ENCODE measurements around the gene ORC4.

The ORC4 gene

GRCh38 chr2:148028781-148029180 is 8.2 kb upstream of the ORC4 start:
- H3K4me3 ChIP-seq (ENCODE audit: low read length): no peak overlapping the region
- TF ChIP-seq, protein P1, sequence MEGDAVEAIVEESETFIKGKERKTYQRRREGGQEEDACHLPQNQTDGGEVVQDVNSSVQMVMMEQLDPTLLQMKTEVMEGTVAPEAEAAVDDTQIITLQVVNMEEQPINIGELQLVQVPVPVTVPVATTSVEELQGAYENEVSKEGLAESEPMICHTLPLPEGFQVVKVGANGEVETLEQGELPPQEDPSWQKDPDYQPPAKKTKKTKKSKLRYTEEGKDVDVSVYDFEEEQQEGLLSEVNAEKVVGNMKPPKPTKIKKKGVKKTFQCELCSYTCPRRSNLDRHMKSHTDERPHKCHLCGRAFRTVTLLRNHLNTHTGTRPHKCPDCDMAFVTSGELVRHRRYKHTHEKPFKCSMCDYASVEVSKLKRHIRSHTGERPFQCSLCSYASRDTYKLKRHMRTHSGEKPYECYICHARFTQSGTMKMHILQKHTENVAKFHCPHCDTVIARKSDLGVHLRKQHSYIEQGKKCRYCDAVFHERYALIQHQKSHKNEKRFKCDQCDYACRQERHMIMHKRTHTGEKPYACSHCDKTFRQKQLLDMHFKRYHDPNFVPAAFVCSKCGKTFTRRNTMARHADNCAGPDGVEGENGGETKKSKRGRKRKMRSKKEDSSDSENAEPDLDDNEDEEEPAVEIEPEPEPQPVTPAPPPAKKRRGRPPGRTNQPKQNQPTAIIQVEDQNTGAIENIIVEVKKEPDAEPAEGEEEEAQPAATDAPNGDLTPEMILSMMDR (conservative IDR thresholded peaks at IDR 0.05; ENCODE audit: low read length): no peak
- DNase-seq (ENCODE audit: low read depth): no peak

GRCh38 chr2:148027822-148028221 is 7.3 kb upstream of the ORC4 start:
- TF ChIP-seq, protein P1 (conservative IDR thresholded peaks at IDR 0.05; ENCODE audit: low read length): no peak
- H3K4me3 ChIP-seq (ENCODE audit: low read length): no peak overlapping the region
- DNase-seq (ENCODE audit: low read depth): no peak

DNA sequence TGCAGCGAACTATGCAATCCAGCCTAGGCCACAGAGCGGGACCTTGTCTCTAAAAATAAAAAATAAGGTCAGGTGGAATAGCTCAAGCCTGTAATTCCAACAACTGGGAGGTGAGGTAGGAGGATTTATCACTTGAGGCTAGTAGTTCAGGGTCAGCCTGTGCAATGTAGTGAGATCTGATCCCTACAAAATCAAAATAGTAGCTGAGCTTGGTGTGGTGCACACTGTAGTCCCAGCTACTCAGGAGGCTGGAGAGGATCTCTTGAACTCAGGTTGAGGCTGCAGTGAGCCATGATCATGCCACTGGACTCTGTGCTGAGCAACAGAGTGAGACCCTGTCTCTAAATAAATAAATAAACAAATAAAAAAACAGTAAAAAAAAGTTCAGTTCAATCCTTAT is 6.0 kb upstream of the ORC4 start:
- no peak for DNase-seq (ENCODE audit: low read depth)
- TF ChIP-seq, protein P1 (conservative IDR thresholded peaks at IDR 0.05; ENCODE audit: low read length): no peak
- H3K4me3 ChIP-seq (ENCODE audit: low read length): no peak overlapping the region

- TF ChIP-seq, protein P1 (conservative IDR thresholded peaks at IDR 0.05; ENCODE audit: low read length): no peak
- DNase-seq (ENCODE audit: low read depth): no peak
- no peak overlapping the region for H3K4me3 ChIP-seq (ENCODE audit: low read length)
These were observed 3.3 kb upstream of the ORC4 start for GRCh38 chr2:148023861-148024260.

- no peak for DNase-seq (ENCODE audit: low read depth)
- TF ChIP-seq, protein P1 (conservative IDR thresholded peaks at IDR 0.05; ENCODE audit: low read length): no peak
- H3K4me3 ChIP-seq (ENCODE audit: low read length): peak overlapping the region; percentile 89
These were observed 2.3 kb upstream of the ORC4 start for GRCh38 chr2:148022882-148023281.

DNA sequence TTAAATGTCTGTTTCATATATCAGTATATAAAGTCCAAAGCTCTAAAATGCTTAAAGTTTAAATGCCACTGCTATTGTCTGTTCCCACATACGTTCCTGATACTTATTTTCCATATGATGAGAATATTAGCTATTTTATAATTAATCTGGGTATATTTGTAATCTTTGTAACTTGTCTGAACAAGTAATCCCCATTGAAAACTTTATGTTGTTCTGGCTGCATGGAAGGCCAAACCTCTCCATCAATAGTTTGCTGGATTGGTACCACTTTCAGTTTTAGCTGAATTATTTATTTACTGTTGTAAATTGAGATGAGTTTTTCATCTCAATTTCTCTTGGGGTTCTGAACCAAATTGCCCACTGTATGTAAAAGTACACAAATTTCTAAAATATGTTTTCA is 1.8 kb upstream of the ORC4 start:
- DNase-seq (ENCODE audit: low read depth): no peak
- TF ChIP-seq, protein P1 (conservative IDR thresholded peaks at IDR 0.05; ENCODE audit: low read length): no peak
- H3K4me3 ChIP-seq (ENCODE audit: low read length): peak overlapping the region; percentile 89

DNA sequence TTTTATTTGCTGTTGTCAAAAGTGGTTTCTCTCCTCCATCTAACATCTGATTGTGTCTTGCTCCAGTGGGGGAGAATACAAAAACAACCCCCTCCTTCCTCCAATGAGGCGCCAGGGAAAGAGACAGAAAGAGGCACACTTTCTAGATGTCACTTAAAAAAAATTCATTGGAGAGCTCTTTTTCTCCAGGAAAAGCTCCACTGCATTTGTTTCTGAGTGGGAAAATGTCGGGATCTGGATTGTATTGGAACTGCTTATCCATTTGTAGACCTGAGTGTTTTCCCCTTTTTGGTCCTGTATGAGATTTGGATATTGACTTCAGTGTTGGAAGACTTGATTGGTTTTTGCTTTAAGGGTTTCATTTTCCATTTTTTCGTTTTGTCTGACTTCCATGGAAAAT is 1.3 kb upstream of the ORC4 start:
- no peak for DNase-seq (ENCODE audit: low read depth)
- H3K4me3 ChIP-seq (ENCODE audit: low read length): peak overlapping the region; percentile 89
- TF ChIP-seq, protein P1 (conservative IDR thresholded peaks at IDR 0.05; ENCODE audit: low read length): no peak

Measured in AG10803 (cell line).